Stimulated activated CD8-positive, alpha-beta memory T cell treated with anti-CD3 and anti-CD28 coated beads, Interleukin-4, amount 100 ng/mL, for 48 hours (primary cell): ENCODE measurements around the gene GMCL2.
"Not testable (repeated sequence)": the region's sequence is repeated elsewhere in the genome, so short reads cannot be mapped to it uniquely, and the experiment has no call there.

Experiments
- DNase-seq: peaks from one replicate; pipeline ENCODE4 v3.0.0-alpha.2; 2020

The GMCL2 gene, protein sequence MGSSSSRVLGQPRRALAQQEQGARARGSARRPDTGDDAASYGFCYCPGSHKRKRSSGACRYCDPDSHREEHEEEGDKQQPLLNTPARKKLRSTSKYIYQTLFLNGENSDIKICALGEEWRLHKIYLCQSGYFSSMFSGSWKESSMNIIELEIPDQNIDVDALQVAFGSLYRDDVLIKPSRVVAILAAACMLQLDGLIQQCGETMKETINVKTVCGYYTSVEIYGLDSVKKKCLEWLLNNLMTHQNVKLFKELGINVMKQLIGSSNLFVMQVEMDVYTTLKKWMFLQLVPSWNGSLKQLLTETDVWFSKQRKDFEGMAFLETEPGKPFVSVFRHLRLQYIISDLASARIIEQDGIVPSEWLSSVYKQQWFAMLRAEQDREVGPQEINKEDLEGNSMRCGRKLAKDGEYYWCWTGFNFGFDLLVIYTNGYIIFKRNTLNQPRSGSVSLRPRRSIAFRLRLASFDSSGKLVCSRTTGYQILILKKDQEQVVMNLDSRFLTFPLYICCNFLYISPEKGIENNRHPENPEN

DNA sequence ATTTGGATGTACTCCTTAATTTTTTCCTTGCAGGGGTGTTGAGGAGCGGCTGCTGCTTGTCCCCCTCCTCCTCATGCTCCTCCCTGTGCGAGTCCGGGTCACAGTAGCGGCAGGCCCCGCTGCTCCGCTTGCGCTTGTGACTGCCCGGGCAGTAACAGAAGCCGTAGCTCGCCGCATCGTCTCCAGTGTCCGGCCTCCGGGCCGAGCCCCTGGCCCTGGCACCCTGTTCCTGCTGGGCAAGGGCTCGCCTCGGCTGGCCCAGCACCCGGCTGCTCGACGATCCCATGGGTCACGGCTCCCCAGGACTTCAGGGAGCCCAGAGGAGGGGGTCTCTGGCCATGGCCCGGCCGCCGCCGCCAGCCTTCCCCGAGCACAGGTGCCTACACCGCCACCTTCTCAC, at the start of gene GMCL2:
TSS of gene GMCL2 (minus strand) at position 358 of the 400 bp plus-strand sequence. CDS start at position 286, 72 bp downstream.
- DNase-seq = no peak

DNA sequence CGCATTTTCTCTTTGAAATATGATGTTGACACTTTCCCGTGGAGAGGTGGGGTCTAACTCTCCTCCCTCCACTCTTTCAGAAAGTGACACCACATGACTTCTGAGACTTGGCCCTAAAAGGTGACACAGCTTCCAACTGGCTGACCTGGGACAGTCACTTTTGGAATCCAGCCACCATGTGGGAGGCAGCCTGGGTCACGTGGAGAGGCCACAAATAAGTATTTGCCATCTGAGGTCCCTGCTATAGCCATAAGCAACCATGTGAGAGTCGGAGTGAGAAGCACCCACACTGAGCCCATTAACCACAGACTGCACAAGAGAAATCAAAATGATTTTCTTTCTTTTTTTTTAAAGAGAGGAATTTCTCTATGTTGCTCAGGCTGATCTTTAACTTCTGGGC, 49.5 kb upstream of the GMCL2 start:
- no peak for DNase-seq

DNA sequence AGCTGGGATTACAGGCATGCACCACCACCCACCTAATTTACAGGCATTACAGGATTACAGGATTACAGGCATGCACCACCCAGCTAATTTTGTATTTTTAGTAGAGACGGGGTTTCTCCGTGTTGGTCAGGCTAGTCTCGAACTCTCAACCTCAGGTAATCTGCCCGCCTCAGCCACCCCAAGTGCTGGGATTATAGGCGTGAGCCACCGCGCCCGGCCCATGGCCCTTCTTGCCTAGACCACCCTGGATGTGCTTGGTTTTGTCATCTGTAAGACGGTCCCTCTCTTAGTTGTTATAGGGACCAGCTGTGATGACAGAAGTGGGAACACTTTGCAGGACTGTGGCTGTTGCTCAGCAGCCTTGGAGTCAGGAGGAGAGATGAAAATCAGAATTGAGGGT, 49.0 kb upstream of the GMCL2 start:
- DNase-seq = no peak

DNA sequence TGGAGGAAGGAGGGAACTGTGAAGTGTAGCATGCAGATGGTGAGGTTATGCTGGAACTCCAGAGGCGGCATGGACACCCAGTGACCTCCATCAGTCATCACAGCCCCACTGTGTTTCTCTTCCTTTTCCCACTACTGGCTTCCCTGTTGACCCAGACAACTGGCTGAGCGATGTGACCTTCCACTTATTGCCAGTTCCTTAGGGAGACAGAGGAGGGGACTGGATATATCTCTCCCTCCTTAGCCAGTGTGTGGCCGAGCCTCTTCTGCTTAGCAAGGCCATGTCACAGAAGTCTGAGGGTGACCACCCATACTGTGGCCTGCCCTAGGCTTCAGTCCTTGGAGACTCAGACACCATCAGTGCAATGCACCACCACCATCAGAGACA, 48.4 kb upstream of the GMCL2 start:
- no peak for DNase-seq

DNA sequence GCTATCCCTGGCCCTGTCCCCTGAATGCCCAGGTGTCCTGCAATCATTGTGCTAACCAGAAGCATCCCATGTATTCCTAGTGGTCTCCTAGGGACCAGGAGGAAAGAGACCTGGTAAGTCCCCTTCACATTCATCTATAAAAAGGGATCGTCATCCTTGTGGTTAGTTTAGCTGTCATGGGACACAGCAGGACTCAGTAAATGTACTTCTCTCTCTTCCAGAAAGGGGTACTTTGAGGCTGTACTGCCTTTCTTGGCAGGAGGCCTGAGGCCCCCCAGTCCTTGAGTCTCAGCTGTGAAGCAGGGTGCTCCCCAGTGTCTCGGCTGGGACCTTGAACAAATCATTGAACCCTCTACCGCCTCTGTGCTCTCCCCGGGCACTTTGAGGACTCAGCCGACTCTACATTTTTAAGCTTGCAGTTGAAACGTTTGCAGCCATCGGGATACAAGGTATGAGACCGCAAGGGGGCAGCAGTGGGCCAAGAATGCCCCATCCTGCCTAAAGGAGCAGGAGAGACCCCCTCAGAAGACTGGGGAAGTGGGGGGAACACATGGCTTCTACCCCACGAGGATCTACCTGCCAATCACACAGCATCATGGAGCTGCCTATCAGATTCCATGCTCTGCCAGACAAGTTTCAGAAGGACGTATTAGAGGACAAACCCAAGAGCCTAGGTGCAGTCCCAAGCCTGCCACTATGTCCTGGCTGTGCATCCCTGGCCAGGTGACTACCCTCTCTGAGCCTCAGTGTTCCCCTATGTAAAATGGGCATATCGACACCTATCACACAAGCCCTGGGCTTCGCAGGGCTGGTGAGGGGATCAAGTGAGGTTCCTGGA, 47.8 kb upstream of the GMCL2 start:
- peak; percentile 94 for DNase-seq

DNA sequence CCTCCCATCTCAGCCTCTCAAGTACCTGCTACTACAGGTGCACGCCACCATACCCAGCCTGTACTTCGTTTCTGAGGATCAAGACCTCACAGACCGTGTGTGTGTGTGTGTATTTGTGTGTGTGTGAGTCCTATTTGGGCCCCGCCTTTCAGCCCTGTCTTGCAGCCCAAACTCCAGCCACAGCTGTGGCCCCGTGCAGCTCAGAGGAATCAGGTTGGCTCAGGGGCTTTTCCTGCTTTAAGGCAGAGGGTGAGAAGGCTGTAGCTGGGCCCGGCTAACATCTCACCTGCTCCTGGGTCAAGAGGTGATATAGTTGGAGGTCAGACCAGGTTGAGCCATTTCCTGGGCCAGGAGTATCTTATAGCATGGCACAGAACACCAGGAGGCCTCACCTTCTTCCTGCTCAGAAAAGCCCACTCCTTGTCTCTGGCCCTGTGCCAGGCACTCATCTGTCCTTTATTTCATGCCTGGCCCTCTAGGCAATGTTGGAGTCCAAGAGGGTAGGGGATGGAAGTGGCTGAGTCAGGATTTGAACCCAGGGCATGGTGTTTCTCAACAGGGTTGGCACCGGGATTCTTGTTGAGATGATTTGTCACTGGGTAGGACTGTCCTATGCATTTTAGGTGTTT, 47.1 kb upstream of the GMCL2 start:
- no peak for DNase-seq

DNA sequence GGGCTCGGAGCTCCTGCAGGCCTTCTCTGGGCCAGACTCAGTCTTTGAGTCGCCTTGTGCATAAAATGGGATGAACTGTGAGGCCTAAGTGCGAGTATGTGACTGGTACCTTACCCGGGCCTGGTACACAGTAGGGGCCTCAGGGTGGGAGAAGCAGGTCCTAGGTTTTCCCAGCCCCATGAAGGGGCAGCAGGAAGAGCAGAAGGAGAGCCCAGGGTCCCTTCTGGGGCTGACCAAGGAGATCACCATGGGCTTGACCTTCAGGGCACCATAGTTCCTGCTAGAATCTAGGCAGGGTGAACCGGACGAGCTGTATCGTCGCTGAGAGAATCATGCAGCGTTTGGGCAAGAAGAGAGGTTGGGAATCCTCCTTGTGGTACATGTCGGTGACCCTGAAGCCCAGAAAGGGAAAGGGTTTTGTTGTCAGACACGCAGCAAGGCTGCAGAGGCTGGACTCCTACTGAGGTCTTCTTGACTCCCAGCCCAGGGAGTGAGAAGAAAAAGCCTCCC, 45.8 kb upstream of the GMCL2 start:
- DNase-seq = no peak

DNA sequence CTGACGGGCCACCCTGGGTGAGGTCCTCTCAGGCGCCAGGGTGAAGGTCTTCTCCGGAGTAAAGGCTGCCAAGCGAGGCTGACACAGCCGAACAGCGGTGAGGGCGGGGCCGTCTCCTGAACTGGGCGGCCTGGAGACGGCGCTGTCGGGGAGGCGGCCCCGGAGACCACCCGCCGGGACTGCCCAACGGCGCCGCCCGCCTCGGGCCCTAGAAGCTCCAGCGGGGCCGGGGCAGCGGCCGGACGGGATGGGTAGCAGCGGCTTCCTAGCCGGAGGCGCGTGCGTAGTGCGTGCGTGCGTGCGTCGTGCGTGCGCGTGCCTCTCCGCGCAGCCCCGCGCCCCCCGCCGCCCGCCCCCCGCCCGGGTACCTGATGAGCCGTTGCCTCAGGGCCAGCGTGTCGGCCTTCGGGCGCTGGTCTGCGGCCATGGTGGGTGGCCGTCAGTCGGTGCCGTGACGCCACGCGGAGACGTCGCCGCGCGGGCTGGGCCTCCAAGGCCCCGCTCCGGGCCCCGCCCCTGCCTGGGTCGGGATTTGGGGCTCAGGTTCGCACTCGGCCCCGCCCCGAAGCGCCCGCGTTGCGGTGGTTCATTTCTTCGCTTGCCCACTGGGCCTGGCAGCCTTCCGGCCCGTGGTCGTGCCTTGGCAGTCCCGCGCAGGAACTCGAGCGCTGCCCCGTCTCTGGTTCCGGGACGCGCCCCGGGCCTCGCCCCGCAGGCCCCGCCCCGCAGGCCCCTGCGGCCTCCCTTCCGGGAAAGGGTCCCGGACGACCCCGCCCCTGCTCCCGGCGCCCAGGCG, 45.2 kb upstream of the GMCL2 start, which contains the start of gene PHYKPL:
TSS of gene PHYKPL (minus strand) at position 679 of the 796 bp plus-strand sequence. CDS start at position 427, 252 bp downstream.
- DNase-seq = peak; percentile 80

DNA sequence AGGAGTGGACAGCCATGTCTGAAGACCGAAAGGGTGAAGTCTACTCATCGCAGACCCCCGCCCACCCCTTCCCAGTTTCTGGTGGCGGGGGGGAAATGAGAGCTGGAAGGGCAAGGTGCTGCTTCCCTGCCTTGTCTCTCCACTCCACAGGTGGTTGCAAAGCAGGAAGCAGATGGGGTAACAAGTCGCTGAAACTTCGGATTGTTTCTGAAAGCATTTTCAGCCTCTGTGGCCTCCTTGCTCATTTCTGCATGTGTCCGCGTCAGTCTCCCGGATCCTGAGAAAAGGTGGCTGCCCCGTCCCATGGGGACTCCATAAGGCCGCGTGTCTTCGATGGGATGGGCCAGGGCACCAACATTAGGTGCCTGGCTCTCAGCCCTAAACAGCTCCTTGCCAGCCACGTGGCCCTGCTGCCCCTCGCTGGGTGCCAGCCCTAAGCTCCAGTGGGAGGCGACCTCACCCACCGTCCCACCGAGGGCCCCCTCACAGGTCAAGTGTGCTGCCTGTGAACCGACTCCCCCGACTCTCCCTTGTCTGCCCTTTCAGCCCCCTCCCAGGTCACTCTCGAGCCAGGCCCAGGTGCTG, 44.5 kb upstream of the GMCL2 start:
- DNase-seq = no peak

DNA sequence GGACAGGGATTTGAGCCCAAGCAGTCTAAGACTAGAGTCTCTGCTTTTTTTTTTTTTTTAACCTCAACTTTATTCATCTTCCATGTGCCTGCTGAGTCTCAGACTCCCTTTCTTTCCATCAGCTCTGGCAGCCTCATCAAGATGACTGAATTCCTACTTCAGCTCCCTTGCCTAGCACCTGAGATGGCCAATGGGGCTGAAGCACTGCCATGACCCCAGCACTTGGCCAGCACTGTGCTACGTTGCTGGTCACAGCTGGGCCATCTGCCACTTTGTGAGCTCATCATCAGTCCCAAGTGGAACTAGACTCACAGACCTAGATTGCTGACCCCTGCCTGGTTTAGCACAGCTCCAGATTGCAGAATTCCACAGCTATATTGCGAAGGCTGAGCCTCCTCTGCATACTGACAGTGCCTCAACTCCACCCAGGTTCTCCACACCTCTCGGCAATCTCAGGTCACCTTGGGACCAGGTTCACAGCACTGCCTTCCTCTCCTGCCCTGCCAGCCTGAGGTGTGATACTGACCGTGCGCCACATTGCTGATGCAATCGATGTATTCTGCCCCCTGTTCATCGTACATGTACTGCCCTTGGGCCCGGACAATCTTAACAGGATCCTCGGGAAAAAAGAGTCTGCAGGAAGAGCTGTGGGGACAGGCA, 43.8 kb upstream of the GMCL2 start:
- no peak for DNase-seq

DNA sequence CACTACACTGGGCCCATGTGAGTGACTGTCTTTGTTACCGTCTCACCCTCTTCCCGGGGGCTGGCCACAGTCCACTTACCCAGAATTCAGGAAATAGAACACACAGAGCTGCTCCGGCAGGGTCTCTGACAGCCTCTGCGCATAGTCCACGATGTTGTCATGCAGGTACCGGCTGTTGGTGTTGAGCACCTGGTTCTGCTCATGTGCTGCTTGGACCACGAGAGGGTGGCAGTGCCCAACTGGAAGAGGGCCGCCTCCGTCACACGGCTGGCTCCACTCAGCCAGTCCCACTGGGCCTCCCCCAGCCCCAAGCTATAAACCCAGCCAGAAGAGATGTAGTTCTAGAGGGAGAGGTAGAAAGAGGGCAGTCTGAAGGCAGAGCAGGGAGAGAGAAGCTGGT, 42.7 kb upstream of the GMCL2 start:
- DNase-seq = no peak

DNA sequence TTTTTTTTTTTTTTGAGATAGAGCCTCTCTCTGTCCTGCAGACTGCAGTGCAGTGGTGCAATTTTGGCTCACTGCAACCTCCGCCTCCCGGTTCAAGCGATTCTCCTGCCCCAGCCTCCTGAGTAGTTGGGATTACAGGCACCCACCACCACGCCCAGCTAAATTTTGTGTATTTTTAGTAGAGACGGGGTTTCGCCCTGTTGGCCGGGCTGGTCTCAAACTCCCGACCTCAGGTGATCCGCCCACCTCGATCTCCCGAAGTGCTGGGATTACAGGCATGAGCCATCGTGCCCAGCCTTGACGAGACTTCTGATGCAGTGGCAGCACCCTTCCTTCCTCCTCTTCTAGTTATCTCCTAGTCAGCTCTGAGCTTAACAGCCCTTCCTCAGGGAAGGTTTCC, 41.9 kb upstream of the GMCL2 start:
- DNase-seq = not testable (repeated sequence)

DNA sequence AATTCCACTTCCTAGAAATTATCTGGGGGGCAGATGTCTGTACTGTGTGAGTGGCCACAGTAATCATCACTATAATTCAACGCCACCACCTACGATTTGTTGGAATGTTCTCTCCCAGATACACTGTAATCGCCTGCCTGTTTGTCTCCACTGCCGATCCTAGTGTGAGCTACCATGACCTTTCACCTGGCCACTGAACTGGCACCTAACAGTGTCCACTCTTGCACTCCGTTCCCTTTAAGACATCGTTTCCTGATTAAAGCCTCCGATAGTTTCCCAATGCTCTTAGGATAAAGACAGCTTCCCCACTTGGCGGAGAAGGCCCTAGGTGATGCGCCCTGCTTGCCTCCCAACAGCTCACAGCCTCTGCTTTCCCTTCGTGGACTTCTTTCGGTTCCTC, 41.4 kb upstream of the GMCL2 start:
- no peak for DNase-seq

DNA sequence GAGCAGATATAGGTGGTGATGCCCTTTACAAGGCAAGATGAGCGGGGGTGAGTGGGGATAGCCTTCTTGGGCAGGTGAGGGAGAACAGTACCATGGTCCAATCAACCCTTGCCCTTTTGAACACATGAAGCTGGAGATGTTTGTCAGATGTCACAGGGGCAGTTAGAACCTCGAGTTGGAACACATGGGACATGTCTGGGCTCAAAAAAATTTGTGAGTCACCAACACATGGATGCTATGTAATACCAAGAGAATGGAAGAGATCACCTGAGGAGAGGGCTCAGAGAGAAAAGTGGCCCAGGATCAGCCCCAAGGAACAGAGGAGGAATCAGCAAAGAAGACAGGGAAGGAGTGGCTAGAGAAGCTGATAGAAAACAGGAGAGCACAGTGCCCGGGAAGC, 40.8 kb upstream of the GMCL2 start:
- DNase-seq = no peak

DNA sequence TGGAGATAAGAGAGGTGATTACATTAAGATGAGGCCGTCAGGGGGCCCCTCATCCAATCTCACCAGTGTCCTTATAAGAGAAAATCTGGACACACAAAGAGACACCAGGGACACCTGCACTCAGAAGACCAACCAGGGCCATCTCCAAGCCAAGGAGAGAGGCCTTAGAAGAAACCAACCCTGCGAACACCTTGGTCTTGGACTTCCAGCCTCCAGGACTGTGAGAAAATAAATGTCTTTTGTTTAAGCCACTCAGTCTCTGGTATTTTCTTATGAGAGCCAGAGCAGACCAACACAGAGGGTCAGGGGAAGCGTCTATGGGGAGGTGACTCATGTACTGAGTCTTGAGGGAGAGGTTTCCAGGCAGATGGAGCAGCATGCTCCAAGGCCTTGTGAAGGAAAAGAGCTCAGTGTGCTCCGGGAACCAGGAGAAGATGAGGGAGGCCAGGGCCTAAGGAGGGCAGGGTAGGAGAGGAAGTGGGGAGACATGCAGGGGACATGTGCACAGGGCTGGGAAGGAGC, 40.0 kb upstream of the GMCL2 start:
- no peak for DNase-seq

DNA sequence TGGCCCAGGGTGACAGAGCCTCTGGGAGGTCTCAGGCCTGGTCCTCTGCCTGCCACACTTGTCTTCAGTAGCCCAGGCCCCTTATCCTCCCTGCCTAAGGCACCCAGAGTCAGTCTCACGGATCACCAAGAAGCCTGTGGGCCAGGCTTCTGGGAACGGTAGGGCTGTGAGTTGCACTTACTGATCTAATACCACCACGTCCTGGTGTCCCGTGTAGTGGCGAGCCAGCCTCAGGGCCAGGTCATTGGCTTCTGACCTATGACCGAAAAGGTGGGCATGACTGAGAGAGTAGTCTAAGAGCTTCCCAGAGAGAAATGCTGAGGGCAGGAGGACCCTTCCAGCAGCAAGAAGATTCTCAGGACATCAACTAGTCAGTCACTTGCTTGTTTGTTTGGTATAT, 38.0 kb upstream of the GMCL2 start:
- DNase-seq = no peak

DNA sequence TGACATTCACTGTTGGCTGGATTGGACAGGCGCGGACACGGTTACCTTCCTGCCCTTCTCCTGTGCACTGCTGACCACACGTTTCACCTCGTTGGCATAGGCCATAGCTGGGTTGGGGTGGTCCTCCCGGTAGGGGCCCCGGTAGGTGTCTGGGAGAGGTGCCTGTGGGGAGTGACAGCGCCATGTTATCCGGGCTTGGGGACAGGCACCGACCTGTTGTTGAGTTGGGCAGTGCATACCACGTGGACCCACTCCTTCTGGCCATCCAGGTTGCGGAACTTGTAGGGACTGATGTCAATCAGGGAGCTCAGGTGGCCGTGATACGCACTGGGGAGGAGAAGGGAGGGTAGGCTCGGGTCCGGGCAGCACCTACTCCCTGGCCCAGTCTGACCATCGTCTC, 37.2 kb upstream of the GMCL2 start:
- DNase-seq = no peak

DNA sequence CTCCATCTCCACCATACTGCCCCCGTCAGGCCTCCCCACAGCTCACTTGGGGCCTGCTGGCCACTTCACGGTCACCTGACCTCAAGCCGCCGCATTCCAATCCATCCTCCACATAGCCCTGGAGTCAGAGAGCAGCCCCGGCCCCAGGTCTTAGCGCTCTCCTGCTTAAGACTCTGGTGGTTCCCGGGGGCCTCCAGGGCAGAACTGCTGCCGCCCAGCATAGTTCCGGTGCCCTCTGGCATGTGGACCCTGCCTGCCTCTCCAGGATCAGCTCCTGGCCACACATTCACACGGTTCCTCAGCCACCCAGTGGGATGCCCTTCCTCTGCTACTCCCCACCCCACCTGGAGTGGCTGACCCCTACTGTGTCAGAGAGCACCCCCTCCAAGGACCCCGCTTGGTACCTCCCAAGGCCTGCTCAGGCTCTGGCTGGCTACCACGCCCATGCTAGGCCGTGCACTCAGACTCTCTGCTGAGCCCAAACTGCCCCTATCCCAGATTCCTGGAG, 36.7 kb upstream of the GMCL2 start:
- no peak for DNase-seq

DNA sequence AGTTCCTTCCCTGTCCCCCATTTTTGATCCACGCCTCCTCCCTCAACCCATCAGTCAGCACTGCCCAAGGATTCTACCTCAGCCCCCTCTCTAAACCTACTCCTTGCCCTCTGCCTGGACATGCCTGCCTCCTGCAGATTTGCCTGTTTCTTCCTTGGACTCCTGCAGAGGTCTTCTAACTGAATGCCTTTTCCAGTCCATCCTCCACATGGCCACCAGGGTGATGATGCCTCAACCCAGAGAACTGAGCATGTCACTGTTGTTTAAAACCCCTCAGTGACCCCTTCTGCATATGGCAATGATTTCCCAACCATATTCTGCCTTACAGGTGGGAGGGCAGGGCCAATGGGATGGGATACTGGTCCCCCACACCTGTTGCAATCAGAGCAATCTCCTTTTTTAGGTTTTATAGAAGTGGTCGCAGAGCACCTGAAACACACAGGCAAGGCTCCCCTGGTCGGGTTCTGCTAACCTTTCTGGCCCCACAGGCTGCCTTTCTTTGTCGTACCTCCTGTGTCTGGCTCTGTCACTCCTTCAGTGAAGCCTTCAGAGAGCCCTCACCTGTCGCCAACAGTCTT, 36.1 kb upstream of the GMCL2 start:
- DNase-seq = no peak

DNA sequence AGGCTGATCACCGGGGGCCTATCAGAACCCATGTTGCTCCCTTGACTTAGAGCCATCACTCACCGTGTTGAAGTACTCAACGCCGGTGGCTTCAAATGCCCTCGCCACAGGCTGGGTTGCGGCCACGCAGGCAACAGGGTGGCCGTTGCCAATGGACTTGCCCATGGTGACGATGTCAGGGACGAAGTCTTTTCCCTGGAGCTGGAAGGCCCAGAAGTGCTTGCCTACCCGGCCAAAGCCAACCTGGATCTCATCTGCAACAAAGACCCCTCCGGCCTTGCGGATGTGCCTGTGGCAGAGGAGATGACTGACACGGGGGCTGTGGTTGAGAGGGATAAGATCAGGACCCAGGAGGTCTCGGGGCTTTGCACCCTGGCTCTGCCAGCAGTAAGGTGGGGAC, 35.1 kb upstream of the GMCL2 start:
- no peak for DNase-seq
